Heart right ventricle (tissue), 16 donors: ENCODE data around the gene KRT37. TPM values are rescaled to one million over a fixed set of nuclear protein-coding genes. Genes with fewer than 3 reads are reported as not detected.

Experiments
- ATAC-seq, 8 donors: fragments of 200-7000 bp; cut with Tn5 transposase; one replicate each; pipeline ENCODE4 v1.9.1; 2020; ENCODE audit warnings: mild to moderate bottlenecking in 8 of 8, moderate library complexity in 8 of 8, moderate number of reproducible peaks in 1 of 8
- DNase-seq, 2 donors: peaks; one replicate each; pipeline ENCODE4 v3.0.0-alpha.2; 2020
- H3K27ac ChIP-seq, 10 donors: fragments of 200-600 bp; sonication (generic) in 2 of 10; one replicate each; pipeline versions ENCODE4 v1.5.0 to v1.8.0; 2020 to 2022; ENCODE audit warnings: mild to moderate bottlenecking in 3 of 10
- H3K27me3 ChIP-seq, 7 donors: fragments of 200-600 bp; one replicate each; pipeline ENCODE4 v1.8.0; 2021 to 2022; ENCODE audit warnings: mild to moderate bottlenecking in 2 of 7
- H3K36me3 ChIP-seq, 9 donors: fragments of 200-600 bp; sonication (generic) in 1 of 9; one replicate each; pipeline versions ENCODE4 v1.5.0 to v1.8.0; 2020 to 2022; ENCODE audit warnings: mild to moderate bottlenecking in 2 of 9
- H3K4me1 ChIP-seq, 9 donors: fragments of 200-600 bp; sonication (generic) in 1 of 9; one replicate each; pipeline versions ENCODE4 v1.5.0 to v1.8.0; 2020 to 2022; ENCODE audit warnings: mild to moderate bottlenecking in 4 of 9
- H3K4me3 ChIP-seq, 10 donors: fragments of 200-600 bp; sonication (generic) in 2 of 10; one replicate each; pipeline versions ENCODE4 v1.5.0 to v1.8.0; 2020 to 2022; ENCODE audit warnings: mild to moderate bottlenecking in 7 of 10, moderate library complexity in 2 of 10
- H3K9me3 ChIP-seq, 11 donors: fragments of 200-600 bp in 10 of 11; sonication (generic) in 2 of 11; one replicate each; pipeline versions ENCODE4 v1.5.0 to v1.8.0; 2013 to 2022; ENCODE audit warnings: mild to moderate bottlenecking in 2 of 11, control low read depth in 1 of 11, moderate library complexity in 1 of 11
- WGBS, 2 donors: extraction: QIAGEN DNeasy Blood & Tissue Kit; methylation state at CpG; one replicate each; pipeline ENCODE4 v1.1.7; 2013; ENCODE audit warnings: inconsistent platforms in 1 of 2; 5-methylcytosine and 5-hydroxymethylcytosine counted together
- intact Hi-C, 10 donors: fragments of 100-400 bp; cut with DNase I; formaldehyde crosslinking; loops; one replicate each; pipeline versions ENCODE4 v1.11.1 to v1.14.2; 2022
- polyA plus RNA-seq, 2 donors: library from polyadenylated mRNA; stranded (reverse); fragments of 200-250 nt; gene quantifications; one replicate each; pipeline ENCODE4 v1.2.3, GENCODE V29; 2013
- total RNA-seq, 10 donors: library from RNA; stranded (reverse); fragmentation: NEBNext Ultra II Directional in 3 of 10; extraction: Animal tissue kit (Norgen Biotek cat#: 25700) in 3 of 10; gene quantifications; one replicate each; pipeline versions ENCODE4 v1.2.1 to v1.2.4, GENCODE V29; 2021 to 2023
- TF ChIP-seq, protein P1 (sequence below), 9 donors: fragments of 200-600 bp; sonication (generic) in 2 of 9; IDR thresholded peaks; one replicate each; pipeline versions ENCODE4 v1.5.0 to v1.8.0; 2021 to 2022; ENCODE audit warnings: antibody characterized with exemption in 9 of 9, mild to moderate bottlenecking in 5 of 9, moderate library complexity in 1 of 9
- donor health status: Arrhythmogenic right ventricular cardiomyopathy.
- donor health status: ischemic (EF 13 %, LVEDD 7.1; RV severe dilation, severe dysfunction).
- donor health status: healthy with polysubstance abuse.
- donor health status: DM: no; HTN: yes; CAD: no.
- donor health status: DM: no; HTN: no; CAD: no.
- donor health status: ischemic (EF 25% LVEDD 6.9; RV normal size, moderate dysfunction).
- donor health status: ischemic (EF 25% LVEDD 5.7; RV mildly dilated, moderate dysfunction).
- donor health status: healthy.
- donor health status: DM: yes; HTN: yes; CAD: no.
- donor health status: Ischemic cardiomyopathy.
- donor health status: ischemic (EF 35%, LVEDD 5.7; RV mildly dilated, moderate dysfunction).
- donor health status: nonischemic (EF 11% LVEDD 7.7; RV severe dilation, severe dysfunction).
- donor health status: DM: yes; HTN: yes; CAD: no.
- donor health status: PGD.
- donor health status: ischemic (EF 29% LVEDD 5.4; RV normal size, mild dysfunction).
- donor health status: nonischemic (EF 23%, LVEDD 6.1; RV moderate dilation, normal function).

Gene KRT37
- total and polyA plus RNA-seq, 12 donors: not detected

DNA sequence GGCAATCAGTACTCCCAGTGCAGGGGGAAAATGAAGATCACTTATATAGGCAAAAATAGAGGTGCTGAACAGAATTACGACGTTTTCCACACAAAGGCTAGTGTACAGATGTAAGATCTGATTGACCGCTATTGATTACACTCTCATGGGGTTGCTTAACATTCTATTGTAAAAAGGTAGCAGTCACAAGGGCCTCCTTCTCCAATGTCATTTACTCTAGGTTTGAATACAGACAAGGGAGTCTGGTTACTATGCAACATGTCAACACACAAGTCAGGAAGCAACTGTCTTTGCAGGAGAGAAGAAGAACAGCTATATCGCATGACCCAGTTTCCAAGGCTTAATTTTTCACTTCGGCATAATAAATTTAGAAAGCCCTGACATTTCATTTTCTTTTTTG is 7.9 kb downstream of the KRT37 start:
- ATAC-seq (peak in 3 of 8 donors; percentile 48 to 82 (median 68)), DNase-seq (no peak)
- 76 to 77% methylated on average over 5 of the region's 5 CpGs for WGBS, 2 donors
- no peaks in the 10 kb centered on the region for H3K9me3 ChIP-seq
- intact Hi-C loops: loop anchor here in 1 of 10 donors (10.0 kb wide), 1 partner anchor 78 kb away; no protein-coding TSS in a partner anchor
- H3K27me3 ChIP-seq: peaks cover 0 to 5% (median 0%) of the 10 kb centered on the region in 7 donors
- H3K27ac ChIP-seq: peak overlapping the region in 1 of 10 donors; percentile 9
- no peak overlapping the region for H3K4me3 ChIP-seq
- no peaks in the 10 kb centered on the region for H3K36me3 ChIP-seq
- peaks cover 0 to 22% (median 7%) of the 10 kb centered on the region in 9 donors for H3K4me1 ChIP-seq
- TF ChIP-seq, protein P1, sequence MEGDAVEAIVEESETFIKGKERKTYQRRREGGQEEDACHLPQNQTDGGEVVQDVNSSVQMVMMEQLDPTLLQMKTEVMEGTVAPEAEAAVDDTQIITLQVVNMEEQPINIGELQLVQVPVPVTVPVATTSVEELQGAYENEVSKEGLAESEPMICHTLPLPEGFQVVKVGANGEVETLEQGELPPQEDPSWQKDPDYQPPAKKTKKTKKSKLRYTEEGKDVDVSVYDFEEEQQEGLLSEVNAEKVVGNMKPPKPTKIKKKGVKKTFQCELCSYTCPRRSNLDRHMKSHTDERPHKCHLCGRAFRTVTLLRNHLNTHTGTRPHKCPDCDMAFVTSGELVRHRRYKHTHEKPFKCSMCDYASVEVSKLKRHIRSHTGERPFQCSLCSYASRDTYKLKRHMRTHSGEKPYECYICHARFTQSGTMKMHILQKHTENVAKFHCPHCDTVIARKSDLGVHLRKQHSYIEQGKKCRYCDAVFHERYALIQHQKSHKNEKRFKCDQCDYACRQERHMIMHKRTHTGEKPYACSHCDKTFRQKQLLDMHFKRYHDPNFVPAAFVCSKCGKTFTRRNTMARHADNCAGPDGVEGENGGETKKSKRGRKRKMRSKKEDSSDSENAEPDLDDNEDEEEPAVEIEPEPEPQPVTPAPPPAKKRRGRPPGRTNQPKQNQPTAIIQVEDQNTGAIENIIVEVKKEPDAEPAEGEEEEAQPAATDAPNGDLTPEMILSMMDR (IDR thresholded peaks at IDR 0.05): no peak

DNA sequence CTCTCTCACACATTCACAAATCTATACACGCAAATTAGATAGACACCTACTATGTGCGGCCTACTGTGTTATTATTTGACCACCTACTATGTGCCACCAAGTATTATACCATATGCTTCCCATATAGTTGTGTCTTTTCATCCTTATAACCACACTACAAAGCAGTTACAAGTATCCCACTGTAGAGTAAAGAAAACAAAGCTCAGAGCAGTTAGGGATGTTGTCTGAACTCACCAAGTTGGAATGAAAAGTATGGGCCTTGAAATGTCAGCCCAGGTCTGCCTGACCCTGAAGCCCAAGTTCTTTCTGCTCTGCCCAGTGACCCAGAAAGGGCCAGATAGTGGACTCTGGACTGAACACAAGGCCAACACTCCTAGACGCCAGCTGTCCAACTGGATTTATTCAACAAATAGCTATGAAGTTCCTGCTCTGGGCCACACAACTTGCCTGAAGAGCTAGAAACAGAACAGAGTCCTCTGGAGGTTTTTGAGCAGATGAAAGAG is 8.5 kb downstream of the KRT37 start:
- ATAC-seq (peak in 5 of 8 donors; percentile 62 to 90 (median 76)), DNase-seq (no peak)
- Histone ChIP-seq H3K27me3 (peaks cover 0 to 8% (median 0%) of the 10 kb centered on the region in 7 donors), H3K36me3 (no peaks in the 10 kb centered on the region), H3K4me3 (no peak overlapping the region), H3K27ac (peak overlapping the region in 2 of 10 donors; percentile 9 to 23), H3K4me1 (peaks cover 0 to 22% (median 7%) of the 10 kb centered on the region in 9 donors), H3K9me3 (no peaks in the 10 kb centered on the region)
- intact Hi-C loops: loop anchor here in 1 of 10 donors (10.0 kb wide), 1 partner anchor 79 kb away; no protein-coding TSS in a partner anchor
- WGBS, 2 donors: 67 to 74% methylated on average over 3 of the region's 3 CpGs
- TF ChIP-seq, protein P1 (IDR thresholded peaks at IDR 0.05): no peak

DNA sequence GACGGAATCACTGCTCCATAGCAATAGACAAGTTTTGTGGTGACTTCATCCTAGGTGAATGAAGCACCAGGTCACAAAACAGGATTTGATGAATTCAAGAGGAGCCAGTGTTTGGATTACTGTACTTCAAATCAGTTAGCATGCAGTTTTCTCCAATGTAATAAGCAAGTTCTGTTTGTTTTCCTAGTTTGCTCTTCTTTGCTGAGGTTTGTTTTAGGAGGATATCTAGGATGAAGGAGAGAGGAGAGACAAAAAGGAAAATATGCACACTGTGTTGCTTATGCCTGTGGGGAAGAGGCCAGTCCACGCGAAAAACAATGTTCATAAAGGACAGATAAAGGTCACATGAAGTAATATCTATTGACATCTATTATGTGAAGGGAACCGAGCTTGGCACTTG is 9.0 kb downstream of the KRT37 start:
- ATAC-seq (no peak), DNase-seq (no peak)
- TF ChIP-seq, protein P1 (IDR thresholded peaks at IDR 0.05): no peak
- H3K27me3 ChIP-seq: peaks cover 0 to 8% (median 0%) of the 10 kb centered on the region in 7 donors
- peaks cover 0 to 22% (median 7%) of the 10 kb centered on the region in 9 donors for H3K4me1 ChIP-seq
- H3K9me3 ChIP-seq: no peaks in the 10 kb centered on the region
- H3K4me3 ChIP-seq: no peak overlapping the region
- intact Hi-C loops: loop anchor here in 1 of 10 donors (10.0 kb wide), 1 partner anchor 79 kb away; no protein-coding TSS in a partner anchor
- H3K27ac ChIP-seq: no peak overlapping the region
- WGBS, 2 donors: 77 to 79% methylated on average over 4 of the region's 4 CpGs
- no peaks in the 10 kb centered on the region for H3K36me3 ChIP-seq

DNA sequence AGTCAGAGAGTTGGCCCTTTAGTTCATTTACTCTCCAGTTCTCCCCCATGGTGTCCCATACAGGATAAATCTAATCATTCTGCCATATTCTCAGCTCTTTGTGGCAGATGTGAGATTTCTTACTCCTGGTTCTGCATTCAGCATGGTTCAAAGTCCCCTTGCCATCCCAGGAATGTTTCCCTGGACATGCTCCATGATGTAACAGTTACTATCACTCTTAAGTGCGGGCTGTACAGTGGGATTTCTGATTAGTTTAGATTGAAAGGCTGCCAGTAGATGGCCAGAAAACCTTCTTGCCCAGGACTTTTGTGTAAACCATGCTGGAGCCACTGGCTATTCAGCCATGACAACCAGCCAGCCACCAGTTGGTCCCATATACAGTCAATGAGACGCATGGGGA is 10.4 kb downstream of the KRT37 start:
- intact Hi-C loops: loop anchor here in 1 of 10 donors (10.0 kb wide), 1 partner anchor 81 kb away; no protein-coding TSS in a partner anchor
- WGBS, 2 donors: 79 to 82% methylated on average over 2 of the region's 2 CpGs
- TF ChIP-seq, protein P1 (IDR thresholded peaks at IDR 0.05): no peak
- no peak overlapping the region for H3K4me3 ChIP-seq
- H3K27me3 ChIP-seq: peaks cover 0 to 4% (median 0%) of the 10 kb centered on the region in 7 donors
- H3K4me1 ChIP-seq: peaks cover 0 to 22% (median 7%) of the 10 kb centered on the region in 9 donors
- DNase-seq: no peak
- no peaks in the 10 kb centered on the region for H3K9me3 ChIP-seq
- H3K27ac ChIP-seq: no peak overlapping the region
- no peaks in the 10 kb centered on the region for H3K36me3 ChIP-seq
- no peak for ATAC-seq
